Ovary (tissue), 9 donors: ENCODE measurements around the gene GLTP. TPM values are rescaled to one million over a fixed set of nuclear protein-coding genes. Genes with fewer than 3 reads are reported as not detected.

ENCODE experiments used
- DNase-seq, 5 donors: peaks; one replicate each; pipeline ENCODE4 v3.0.0-alpha.2; 2019 to 2020
- H3K27ac ChIP-seq, 2 donors: fragments of 200-600 bp; one replicate each; pipeline versions ENCODE4 v1.5.1 to v1.8.0; 2019 to 2022
- H3K27me3 ChIP-seq: fragments of 200-600 bp; one replicate; pipeline ENCODE4 v1.8.0; 2022
- H3K36me3 ChIP-seq: fragments of 200-600 bp; sonication (generic); one replicate; pipeline ENCODE4 v1.5.1; 2019
- H3K4me1 ChIP-seq: one replicate; pipeline ENCODE4 v1.8.1; 2013; ENCODE audit warnings: mild to moderate bottlenecking, moderate library complexity; ENCODE audit not compliant: insufficient read depth
- H3K4me3 ChIP-seq: fragments of 200-600 bp; sonication (generic); one replicate; pipeline ENCODE4 v1.5.1; 2017
- H3K9me3 ChIP-seq, 2 donors: fragments of 200-600 bp in 1 of 2; sonication (generic) in 1 of 2; one replicate each; pipeline versions ENCODE4 v1.5.1 to v1.8.1; 2013 to 2019; ENCODE audit warnings: mild to moderate bottlenecking in 1 of 2, moderate library complexity in 1 of 2
- CTCF ChIP-seq, 3 donors: fragments of 450-650 bp in 2 of 3; fragments of 200-600 bp in 1 of 3; IDR thresholded peaks; one replicate each; pipeline versions ENCODE4 v1.5.1 to v1.8.0; 2016 to 2022; ENCODE audit warnings: antibody characterized with exemption in 3 of 3, mild to moderate bottlenecking in 1 of 3
- EP300 ChIP-seq: sonication (generic); formaldehyde crosslinking; IDR thresholded peaks from one replicate; pipeline ENCODE4 v1.6.1; 2017; ENCODE audit warnings: antibody characterized with exemption
- POLR2A ChIP-seq: fragments of 450-650 bp; IDR thresholded peaks from one replicate; pipeline ENCODE4 v1.6.1; 2017; ENCODE audit warnings: antibody characterized with exemption, mild to moderate bottlenecking, moderate library complexity
- WGBS, 3 donors: extraction: QIAGEN DNeasy Blood & Tissue Kit in 1 of 3; methylation state at CpG; one replicate each; pipeline versions ENCODE4 v1.1.5 to v1.1.7; 2013 to 2017; 5-methylcytosine and 5-hydroxymethylcytosine counted together
- intact Hi-C, 4 donors: fragments of 100-400 bp; cut with DNase I; formaldehyde crosslinking; loops; one replicate each; pipeline versions ENCODE4 v1.11.0 to v1.15.1; 2022 to 2023
- polyA plus RNA-seq, 2 donors: library from polyadenylated mRNA; stranded (reverse); fragments of 200-250 nt in 1 of 2; fragments of 350-450 nt in 1 of 2; fragmentation: Illumina TruSeq in 1 of 2; extraction: RNeasy Lipid Tissue Mini Kit (QIAGEN cat#74804) in 1 of 2; gene quantifications; one replicate each; pipeline ENCODE4 v1.2.3, GENCODE V29; 2013 to 2014
- total RNA-seq, 7 donors: library from RNA; depleted of rRNA in 2 of 7; stranded (reverse); fragments of >200 nt in 2 of 7; fragmentation: NEBNext Ultra II Directional in 3 of 7; extraction: Animal tissue kit (Norgen Biotek cat#: 25700) in 3 of 7; gene quantifications; one replicate each; pipeline versions ENCODE4 v1.1.0 to v1.2.4, GENCODE V29; 2016 to 2023
- donor health status: DM: no; HTN: no; CAD: no; lungs with moderate emphysema.
- donor health status: DM: no; HTN: no; CAD: no.
- donor health status: Bipolar disorder and iron deficiency.
- donor health status: DM: yes; HTN: yes; CAD: no.
- donor health status: DM: no; HTN: no; CAD: no.
- donor health status: DM: yes; HTN: yes; CAD: no.

The GLTP gene
- total and polyA plus RNA-seq, 9 donors, result 15.5 to 37.2 (median 26.3) TPM

DNA sequence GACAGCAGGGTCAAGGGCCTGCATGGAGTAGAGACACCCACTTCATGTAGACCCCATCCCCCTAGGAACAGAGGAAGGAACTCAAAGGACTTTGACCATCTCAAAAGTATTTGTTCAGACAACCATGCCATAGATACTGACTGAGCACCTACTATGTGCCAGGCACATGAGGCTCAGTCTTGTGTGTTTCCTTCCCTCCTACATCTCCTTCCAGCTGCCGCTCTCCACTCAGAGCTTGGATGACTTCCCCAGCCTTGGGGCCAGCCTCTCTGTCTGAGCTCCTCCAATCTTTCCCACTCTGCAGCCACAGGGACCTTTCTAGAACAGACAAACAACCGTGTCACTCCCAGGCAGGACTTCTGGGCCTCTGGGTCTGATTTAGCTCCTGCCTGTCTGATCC is 49.6 kb downstream of the GLTP start:
- H3K27me3 ChIP-seq, result peaks cover 2% of the 10 kb centered on the region
- H3K9me3 ChIP-seq, result no peaks in the 10 kb centered on the region
- H3K27ac ChIP-seq, result no peak overlapping the region
- H3K4me1 ChIP-seq, result no peaks in the 10 kb centered on the region
- no peaks in the 10 kb centered on the region for H3K36me3 ChIP-seq
- TF ChIP-seq EP300, result no peak
- no peak for TF ChIP-seq POLR2A
- no peak for TF ChIP-seq CTCF (IDR thresholded peaks at IDR 0.05)
- intact Hi-C loops, result no loop called here
- 65 to 79% (median 74%) methylated on average over 2 of the region's 2 CpGs for WGBS, 3 donors
- H3K4me3 ChIP-seq, result no peak overlapping the region
- DNase-seq, result no peak

DNA sequence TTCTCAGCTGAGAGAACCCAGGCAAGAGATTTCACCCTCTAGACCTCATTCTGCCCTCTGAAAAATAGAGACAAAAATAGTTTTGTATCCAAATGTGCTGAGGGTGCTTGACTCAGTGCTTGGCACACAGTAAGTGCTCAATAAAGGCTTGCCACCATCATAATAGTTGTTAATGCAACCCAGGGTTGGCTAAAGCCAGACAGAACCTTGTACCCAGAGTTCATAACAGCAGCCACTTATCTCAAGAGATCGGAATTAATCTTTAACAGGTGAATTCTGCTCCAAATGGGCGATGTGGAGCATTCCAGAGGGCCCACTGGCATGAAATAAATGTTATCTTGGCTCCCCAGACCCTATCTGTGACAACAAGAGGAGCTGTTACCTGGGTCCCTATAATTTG is 50.1 kb downstream of the GLTP start:
- Histone ChIP-seq H3K4me1 (no peaks in the 10 kb centered on the region), H3K36me3 (no peaks in the 10 kb centered on the region), H3K27ac (no peak overlapping the region), H3K9me3 (no peaks in the 10 kb centered on the region), H3K4me3 (no peak overlapping the region), H3K27me3 (peaks cover 2% of the 10 kb centered on the region)
- TF ChIP-seq CTCF (IDR thresholded peaks at IDR 0.05), result no peak
- no peak for TF ChIP-seq POLR2A
- no peak for TF ChIP-seq EP300
- DNase-seq, result no peak
- WGBS, 3 donors, result 86 to 90% (median 90%) methylated on average over 2 of the region's 2 CpGs
- intact Hi-C loops, result no loop called here

DNA sequence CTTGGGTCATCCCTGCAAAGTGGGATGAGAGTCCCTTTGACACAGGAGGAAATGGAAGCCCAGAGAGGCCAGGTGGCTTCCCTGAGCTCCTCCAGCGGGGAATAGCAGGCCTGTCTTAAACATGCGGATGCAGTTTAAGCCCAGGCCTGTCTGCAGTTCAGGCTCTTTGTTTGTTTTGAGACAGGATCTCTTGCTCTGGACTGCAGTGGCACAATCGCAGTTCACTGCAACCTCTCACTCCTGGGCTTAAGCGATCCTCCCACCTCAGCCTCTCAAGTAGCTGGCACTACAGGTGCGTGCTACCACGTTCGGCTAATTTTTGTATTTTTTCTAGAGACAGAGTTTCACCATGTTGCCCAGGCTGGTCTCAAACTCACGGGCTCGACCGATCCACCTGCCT is 50.7 kb downstream of the GLTP start:
- WGBS, 3 donors, result 78 to 88% (median 83%) methylated on average over 10 of the region's 10 CpGs
- Histone ChIP-seq H3K4me1 (no peaks in the 10 kb centered on the region), H3K36me3 (no peaks in the 10 kb centered on the region), H3K27me3 (peaks cover 2% of the 10 kb centered on the region), H3K4me3 (no peak overlapping the region), H3K27ac (no peak overlapping the region), H3K9me3 (no peaks in the 10 kb centered on the region)
- intact Hi-C loops, result no loop called here
- DNase-seq, result no peak
- TF ChIP-seq CTCF (IDR thresholded peaks at IDR 0.05) (no peak), POLR2A (no peak), EP300 (no peak)

DNA sequence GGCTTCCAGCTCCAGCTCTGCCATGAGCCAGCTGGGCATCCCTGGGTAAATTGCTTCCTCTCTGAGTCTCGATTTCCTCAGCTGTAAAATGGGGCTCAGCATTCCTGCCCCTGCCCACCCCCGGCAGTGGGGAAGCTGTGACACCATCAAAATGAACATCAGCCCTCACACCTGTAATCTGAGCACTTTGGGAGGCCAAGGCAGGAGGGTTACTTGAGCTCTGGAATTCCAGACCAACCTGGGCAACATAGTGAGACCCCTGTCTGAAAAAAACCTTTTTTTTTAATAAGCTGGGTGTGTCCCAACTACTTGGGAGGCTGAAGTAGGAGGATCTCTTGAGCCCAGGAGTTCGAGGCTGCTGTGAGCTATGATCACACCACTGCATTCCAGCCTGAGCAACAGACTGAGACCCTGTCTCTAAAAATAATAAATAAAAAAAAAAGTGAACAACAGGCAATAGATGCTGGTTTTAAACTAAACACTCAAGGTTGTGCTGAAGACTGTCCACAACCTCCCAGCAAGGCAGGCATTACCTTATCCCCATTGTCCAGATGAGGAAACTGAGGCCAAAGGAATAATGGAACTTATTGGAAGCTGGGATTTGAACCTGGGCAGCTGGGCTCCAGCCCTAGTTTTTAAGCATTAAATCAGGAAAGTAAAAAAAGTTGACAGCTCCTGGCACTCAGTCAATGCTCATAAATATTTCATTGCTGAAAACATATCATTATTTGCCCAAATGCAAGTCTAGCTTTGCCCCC is 51.4 kb downstream of the GLTP start:
- DNase-seq, result no peak
- Histone ChIP-seq H3K27me3 (peaks cover 2% of the 10 kb centered on the region), H3K36me3 (no peaks in the 10 kb centered on the region), H3K27ac (no peak overlapping the region), H3K4me1 (no peaks in the 10 kb centered on the region), H3K9me3 (no peaks in the 10 kb centered on the region), H3K4me3 (no peak overlapping the region)
- 70 to 82% (median 80%) methylated on average over 3 of the region's 3 CpGs for WGBS, 3 donors
- intact Hi-C loops, result no loop called here
- TF ChIP-seq EP300 (no peak), CTCF (IDR thresholded peaks at IDR 0.05) (no peak), POLR2A (no peak)
